Activated T-helper 1 cell treated with anti-CD3 and anti-CD28 coated beads, Interleukin-12 subunit alpha, Interleukin-12 subunit beta, Interleukin-2, Interleukin-4 antibody, amounts not matched to agents 30 ng/mL and 10 ng/mL and 1 ng/mL, durations not matched to agents 14 hours and 24 hours and 36 hours (primary cell): Measurements from ENCODE around the gene C1orf116. TPM values are rescaled to one million over a fixed set of nuclear protein-coding genes. Genes with fewer than 3 reads are reported as not detected.

Source experiments
- DNase-seq: peaks from one replicate; pipeline ENCODE4 v3.0.0; 2021; ENCODE audit warnings: low spot score
- H3K27ac Mint-ChIP-seq: one replicate; pipeline ENCODE4 v1.8.0; 2021; ENCODE audit warnings: mild to moderate bottlenecking, mixed read lengths
- H3K27me3 Mint-ChIP-seq: one replicate; pipeline ENCODE4 v1.8.0; 2022; ENCODE audit warnings: mild to moderate bottlenecking, moderate library complexity, mixed read lengths; ENCODE audit not compliant: insufficient read depth
- H3K36me3 Mint-ChIP-seq: one replicate; pipeline ENCODE4 v1.8.0; 2021; ENCODE audit warnings: low read depth, mixed read lengths
- H3K4me1 Mint-ChIP-seq: one replicate; pipeline ENCODE4 v1.8.0; 2021; ENCODE audit warnings: low read depth, mixed read lengths
- H3K4me3 Mint-ChIP-seq: one replicate; pipeline ENCODE4 v1.8.0; 2021; ENCODE audit warnings: mild to moderate bottlenecking, moderate library complexity, mixed read lengths
- H3K9me3 Mint-ChIP-seq: one replicate; pipeline ENCODE4 v1.8.0; 2021; ENCODE audit warnings: mixed read lengths
- intact Hi-C: fragments of 100-400 bp; cut with micrococcal nuclease; formaldehyde crosslinking; loops from one replicate; pipeline ENCODE4 v1.15.1; 2024
- total RNA-seq: library from RNA; stranded (reverse); gene quantifications from 2 replicates; pipeline ENCODE4 v1.2.3, GENCODE V29; 2022

Gene C1orf116
- total RNA-seq, 1 donor from 2014 or later, result not detected

DNA sequence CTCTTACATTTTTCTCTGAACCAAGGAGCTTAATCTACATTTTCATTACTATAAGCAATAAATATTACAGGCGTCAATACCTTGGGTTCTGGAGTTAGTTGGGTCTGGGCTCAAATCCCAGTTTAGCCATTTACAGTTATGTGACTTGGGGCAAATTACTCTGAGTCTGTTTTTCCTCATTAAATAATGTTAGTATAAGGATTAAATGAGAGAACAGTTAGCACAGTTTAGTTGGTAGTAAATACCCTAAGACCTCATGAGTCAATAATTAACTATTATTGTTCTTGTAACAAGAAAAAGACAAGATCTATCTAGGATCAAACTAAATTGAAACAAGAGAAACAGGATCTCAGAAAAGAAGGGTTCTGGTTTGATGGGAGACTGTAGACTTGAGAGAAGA is 4.6 kb downstream of the C1orf116 start:
- H3K4me3 Mint-ChIP-seq, result no peak overlapping the region
- H3K4me1 Mint-ChIP-seq, result no peaks in the 10 kb centered on the region
- no peaks in the 10 kb centered on the region for H3K9me3 Mint-ChIP-seq
- peaks cover 27% of the 10 kb centered on the region for H3K27me3 Mint-ChIP-seq
- H3K36me3 Mint-ChIP-seq, result no peaks in the 10 kb centered on the region
- DNase-seq, result no peak
- intact Hi-C loops, result no loop called here
- no peak overlapping the region for H3K27ac Mint-ChIP-seq

DNA sequence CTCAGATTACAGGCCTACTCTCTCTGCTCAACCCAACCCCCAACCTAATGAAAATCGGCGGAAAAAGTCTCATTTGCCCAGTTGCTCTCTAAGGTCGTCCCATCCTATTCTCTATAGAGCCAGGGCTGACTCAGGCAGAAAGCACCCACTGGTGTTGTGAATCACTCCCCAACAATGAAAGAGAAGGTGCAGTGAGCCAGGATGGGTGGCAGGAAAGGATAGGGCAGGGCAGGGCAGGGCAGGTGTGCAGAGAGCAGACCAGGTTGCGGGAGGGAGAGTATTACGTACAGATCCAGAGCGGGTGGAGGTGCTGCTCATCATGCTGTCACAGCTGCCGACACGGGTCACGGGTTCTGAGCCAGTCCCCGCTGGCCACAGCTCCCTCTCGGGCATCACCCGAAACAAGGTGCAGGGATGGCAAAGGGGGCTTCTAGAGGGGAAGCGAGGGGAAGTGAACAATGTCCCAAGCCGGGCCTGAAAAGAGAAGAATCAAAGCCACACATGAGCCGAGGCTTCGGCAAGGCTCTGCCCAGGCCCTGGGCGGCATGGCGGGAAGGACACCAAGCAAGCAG is 5.3 kb downstream of the C1orf116 start:
- DNase-seq, result no peak
- no peak overlapping the region for H3K4me3 Mint-ChIP-seq
- H3K4me1 Mint-ChIP-seq, result no peaks in the 10 kb centered on the region
- H3K9me3 Mint-ChIP-seq, result no peaks in the 10 kb centered on the region
- no peaks in the 10 kb centered on the region for H3K36me3 Mint-ChIP-seq
- intact Hi-C loops, result no loop called here
- peaks cover 27% of the 10 kb centered on the region for H3K27me3 Mint-ChIP-seq
- no peak overlapping the region for H3K27ac Mint-ChIP-seq

DNA sequence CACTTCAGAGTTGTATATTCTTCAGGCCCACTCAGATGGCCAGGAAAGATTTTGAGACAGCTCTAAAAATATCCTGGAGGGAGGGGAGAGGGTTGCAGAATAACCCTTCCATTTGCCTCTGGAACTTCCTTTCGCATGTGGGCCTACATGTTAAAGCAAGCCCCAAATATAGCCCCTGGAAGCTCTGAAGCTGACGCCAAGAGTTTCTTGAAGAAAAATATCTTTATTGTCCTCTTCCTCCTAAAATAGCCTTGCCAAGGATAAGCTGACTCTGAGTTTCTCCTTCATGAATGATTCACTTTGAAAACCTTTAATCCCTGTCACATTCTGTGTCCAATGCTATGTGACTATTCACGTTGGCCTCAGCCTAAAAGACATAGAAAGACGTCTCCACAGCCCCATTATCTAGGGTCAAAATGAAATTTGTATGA is 6.4 kb downstream of the C1orf116 start:
- intact Hi-C loops, result no loop called here
- no peaks in the 10 kb centered on the region for H3K4me1 Mint-ChIP-seq
- H3K9me3 Mint-ChIP-seq, result no peaks in the 10 kb centered on the region
- H3K36me3 Mint-ChIP-seq, result no peaks in the 10 kb centered on the region
- no peak for DNase-seq
- H3K4me3 Mint-ChIP-seq, result no peak overlapping the region
- no peak overlapping the region for H3K27ac Mint-ChIP-seq
- H3K27me3 Mint-ChIP-seq, result peaks cover 23% of the 10 kb centered on the region

DNA sequence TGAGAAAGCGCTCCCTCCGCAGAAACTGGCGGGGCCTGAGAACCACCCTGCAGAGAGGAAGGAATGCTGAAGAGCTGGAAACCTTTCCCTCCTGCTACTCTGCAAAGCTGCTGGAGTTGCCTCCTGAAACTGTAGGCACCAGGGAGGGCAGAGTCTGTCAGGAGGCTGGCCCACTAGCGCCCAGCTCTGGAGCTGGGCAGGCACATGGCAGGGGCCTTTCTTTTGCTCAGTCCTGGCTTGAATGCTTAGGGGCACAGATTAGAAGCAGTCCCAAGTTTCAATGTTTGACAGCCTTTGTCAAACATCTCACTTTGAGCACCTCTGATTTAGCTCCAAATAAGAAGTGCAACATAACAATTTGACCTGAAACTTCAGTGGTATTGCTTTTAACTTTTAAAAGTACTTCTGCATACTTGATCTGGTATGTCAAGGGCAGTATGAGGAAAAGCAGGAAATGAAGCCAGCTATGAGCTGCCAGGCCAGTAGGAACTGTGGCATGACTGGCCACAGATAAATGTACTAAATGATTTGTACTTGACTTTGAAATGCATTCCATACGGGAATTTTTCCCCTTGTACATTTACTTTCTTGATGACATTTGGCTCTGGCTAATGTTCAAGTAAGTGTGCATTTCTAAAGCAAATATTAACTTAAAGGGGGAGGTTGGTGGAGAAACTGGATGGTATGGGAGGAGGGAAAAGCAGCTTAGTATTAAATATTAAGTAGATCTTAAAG is 7.2 kb downstream of the C1orf116 start:
- no peaks in the 10 kb centered on the region for H3K4me1 Mint-ChIP-seq
- intact Hi-C loops, result no loop called here

DNA sequence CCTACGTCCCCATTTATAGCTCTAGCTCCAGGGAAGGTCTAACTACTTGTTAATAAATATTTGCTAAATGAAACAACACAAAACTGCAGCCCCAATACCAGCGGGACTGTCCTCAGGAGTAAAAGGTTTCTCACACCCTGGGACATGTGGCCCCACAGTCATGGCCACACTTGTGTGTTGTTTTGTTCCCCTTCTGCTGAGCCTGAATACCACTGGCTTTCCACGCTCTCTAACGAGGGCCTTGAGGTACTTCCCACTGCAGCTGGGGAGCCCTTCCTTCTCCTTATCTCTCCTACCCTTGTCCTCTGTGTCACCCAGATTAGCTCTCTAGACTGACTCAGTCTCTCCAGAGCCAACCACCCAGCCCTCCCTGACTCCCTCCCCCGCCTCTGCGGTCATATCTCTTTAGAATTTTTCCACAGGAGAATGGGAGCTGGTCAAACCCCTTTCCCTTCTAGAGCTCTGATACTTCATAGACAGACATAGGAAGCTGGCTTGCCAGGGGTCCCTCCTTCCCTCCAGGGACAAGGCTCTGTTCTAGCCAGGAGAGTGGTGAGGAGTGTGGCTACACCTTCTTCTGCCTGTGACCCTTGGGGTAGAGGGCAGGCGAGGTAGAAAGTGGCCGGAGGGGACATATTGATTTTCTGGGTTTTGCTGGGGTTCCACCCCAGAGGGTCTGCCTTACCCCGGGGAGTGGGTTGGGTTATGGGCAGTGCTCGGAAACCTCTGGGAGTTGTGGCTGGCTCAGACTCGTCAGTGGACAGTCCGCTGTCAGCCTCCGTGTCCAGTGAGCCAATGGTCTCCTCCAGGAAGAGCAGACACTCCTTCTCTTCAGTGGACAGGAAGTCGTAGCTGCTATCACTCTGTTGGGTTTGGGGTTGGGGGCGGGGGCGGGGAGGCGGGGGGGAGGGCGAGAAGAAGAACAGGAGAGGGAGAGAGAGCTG is 8.1 kb downstream of the C1orf116 start:
- H3K27me3 Mint-ChIP-seq, result peaks cover 18% of the 10 kb centered on the region
- DNase-seq, result no peak
- H3K4me1 Mint-ChIP-seq, result no peaks in the 10 kb centered on the region
- H3K27ac Mint-ChIP-seq, result no peak overlapping the region
- H3K4me3 Mint-ChIP-seq, result no peak overlapping the region
- H3K36me3 Mint-ChIP-seq, result no peaks in the 10 kb centered on the region
- no peaks in the 10 kb centered on the region for H3K9me3 Mint-ChIP-seq
- intact Hi-C loops, result no loop called here

More for the DNA sequence above, 7.2 kb downstream of the C1orf116 start:
- DNase-seq, result no peak
- no peaks in the 10 kb centered on the region for H3K9me3 Mint-ChIP-seq
- H3K4me3 Mint-ChIP-seq, result no peak overlapping the region
- no peak overlapping the region for H3K27ac Mint-ChIP-seq
- peaks cover 20% of the 10 kb centered on the region for H3K27me3 Mint-ChIP-seq
- H3K36me3 Mint-ChIP-seq, result no peaks in the 10 kb centered on the region

DNA sequence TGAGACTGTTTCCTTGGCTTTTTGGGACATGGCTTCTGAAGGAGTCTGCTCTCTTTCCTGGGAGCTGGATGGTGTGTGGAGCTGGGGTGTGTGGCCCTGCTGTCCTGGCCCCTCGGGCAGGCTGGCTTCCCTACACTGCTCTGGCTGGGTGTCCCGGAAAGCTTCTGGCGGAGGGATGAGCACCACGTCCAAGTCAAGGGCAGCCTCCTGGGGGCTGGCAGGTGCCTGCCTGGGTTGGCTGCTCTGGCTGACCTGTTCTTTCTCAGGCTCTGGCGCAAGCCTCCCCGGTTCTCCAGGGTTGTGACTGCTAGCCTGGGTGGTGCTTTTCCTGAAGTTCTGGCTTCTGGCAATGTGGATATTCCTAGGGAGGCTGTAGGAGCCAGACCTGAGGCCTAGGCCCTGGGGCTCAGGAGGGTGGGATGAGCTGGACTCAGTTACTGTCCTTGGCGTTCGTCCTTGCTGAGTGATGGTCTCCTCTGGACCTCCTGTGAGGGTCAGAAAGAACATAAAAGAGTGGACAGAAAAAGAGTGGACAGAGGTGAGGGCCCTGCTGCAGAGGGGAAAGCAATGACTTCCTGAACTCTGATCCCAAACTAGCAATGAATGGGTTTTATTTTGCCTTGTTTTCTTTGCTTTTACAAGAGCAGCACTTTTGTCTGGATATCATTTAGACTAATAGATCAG is 9.4 kb downstream of the C1orf116 start:
- no peak for DNase-seq

DNA sequence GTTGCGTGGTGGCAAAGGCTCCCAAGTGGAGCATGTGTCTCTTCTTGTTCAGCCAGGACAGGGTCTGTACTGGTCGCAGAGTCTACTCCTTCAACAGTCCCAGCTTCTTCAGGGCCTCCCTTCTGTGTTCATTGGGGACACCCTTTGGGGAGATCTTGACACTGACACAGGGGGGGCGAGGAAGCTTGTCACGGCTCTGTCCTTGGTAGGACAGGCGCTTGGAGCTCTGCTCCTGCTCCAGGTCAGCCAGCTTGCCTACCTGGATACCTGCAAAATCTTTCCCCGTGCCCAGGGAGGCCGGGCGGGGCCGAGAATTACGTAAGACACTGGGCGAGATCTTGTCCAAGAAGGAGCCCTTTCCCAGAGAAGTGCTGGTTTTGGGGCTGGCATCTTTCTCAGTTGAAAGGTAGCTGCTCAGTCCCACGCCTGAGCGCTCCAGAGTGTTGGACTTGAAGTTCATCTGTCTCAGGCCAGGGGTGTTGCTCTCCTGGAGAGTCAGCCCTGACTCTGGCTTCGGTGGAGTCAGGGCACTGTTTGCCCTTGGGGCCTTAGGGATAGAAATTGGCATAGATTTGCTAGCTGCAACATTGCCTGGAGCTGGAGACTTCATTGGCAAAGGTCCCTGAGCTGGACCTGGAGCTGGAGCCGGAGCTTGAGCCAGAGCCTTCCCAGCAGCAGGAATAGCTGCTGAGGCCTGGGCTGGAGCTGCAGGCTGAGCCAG is 10.5 kb downstream of the C1orf116 start:
- Mint-ChIP-seq H3K4me1 (no peaks in the 10 kb centered on the region), H3K27me3 (peaks cover 14% of the 10 kb centered on the region), H3K4me3 (no peak overlapping the region), H3K36me3 (no peaks in the 10 kb centered on the region), H3K27ac (no peak overlapping the region), H3K9me3 (no peaks in the 10 kb centered on the region)
- no peak for DNase-seq
- intact Hi-C loops, result no loop called here

More for the DNA sequence above, 9.4 kb downstream of the C1orf116 start:
- Mint-ChIP-seq H3K27ac (no peak overlapping the region), H3K4me1 (no peaks in the 10 kb centered on the region), H3K27me3 (peaks cover 20% of the 10 kb centered on the region), H3K36me3 (no peaks in the 10 kb centered on the region), H3K9me3 (no peaks in the 10 kb centered on the region), H3K4me3 (no peak overlapping the region)
- intact Hi-C loops, result no loop called here

DNA sequence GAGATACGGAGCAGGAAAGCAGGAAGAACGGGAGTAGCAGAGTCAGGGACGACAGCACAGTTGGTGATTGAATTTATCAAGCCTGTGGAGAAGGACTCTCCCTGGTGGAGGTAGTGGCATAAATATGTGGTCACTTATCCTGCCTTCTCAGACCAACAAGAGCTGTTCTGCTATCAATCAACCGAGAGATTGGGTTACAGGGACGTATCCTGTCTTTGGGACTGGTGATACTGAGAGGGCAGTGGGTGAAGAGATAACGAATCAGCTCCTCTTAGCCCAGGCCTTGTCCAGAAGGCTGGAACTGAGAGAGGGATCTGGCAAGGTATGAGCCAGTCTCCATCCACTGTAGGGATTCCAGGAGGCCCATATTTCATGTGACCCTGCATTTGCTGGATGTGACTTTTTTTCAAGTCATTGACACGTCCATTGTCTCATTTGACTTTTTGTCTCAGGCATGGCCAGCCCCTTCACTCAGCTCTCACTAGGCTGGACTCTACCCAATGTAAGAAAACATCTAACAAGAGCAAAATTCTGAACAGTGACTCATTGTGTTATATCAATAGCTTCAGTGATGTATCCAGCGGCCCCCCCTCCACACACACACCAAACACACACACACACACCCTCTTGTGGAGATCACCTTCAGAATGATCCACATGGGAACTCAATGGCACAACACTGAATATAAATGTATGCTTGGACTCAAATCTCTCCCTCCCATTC is 11.3 kb downstream of the C1orf116 start:
- no peak overlapping the region for H3K4me3 Mint-ChIP-seq
- H3K27me3 Mint-ChIP-seq, result peaks cover 9% of the 10 kb centered on the region
- no peak overlapping the region for H3K27ac Mint-ChIP-seq
- no peaks in the 10 kb centered on the region for H3K9me3 Mint-ChIP-seq
- H3K36me3 Mint-ChIP-seq, result no peaks in the 10 kb centered on the region
- intact Hi-C loops, result no loop called here
- no peaks in the 10 kb centered on the region for H3K4me1 Mint-ChIP-seq
- DNase-seq, result no peak

DNA sequence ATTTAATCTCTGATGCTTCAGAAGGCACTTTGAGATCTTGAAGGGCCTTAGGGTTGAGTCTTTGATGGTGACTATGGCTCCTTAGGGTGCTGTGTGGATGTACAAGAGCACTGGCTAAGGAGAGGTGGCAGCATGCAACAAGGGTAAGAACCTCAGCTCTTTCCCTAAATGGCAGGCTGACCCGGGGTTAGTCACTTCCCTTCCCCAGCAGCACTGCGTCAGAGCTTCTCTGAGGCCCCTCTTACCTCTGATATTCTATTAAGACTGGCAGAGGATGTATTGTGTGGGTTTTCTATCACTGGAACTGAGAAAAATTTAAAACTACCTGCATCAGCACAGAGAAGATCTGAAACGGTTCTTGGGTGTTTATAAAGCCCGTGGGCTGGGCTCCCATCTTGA is 11.8 kb downstream of the C1orf116 start:
- Mint-ChIP-seq H3K4me1 (no peaks in the 10 kb centered on the region), H3K27me3 (peaks cover 11% of the 10 kb centered on the region), H3K9me3 (no peaks in the 10 kb centered on the region), H3K4me3 (no peak overlapping the region), H3K27ac (no peak overlapping the region), H3K36me3 (no peaks in the 10 kb centered on the region)
- DNase-seq, result no peak
- intact Hi-C loops, result no loop called here

DNA sequence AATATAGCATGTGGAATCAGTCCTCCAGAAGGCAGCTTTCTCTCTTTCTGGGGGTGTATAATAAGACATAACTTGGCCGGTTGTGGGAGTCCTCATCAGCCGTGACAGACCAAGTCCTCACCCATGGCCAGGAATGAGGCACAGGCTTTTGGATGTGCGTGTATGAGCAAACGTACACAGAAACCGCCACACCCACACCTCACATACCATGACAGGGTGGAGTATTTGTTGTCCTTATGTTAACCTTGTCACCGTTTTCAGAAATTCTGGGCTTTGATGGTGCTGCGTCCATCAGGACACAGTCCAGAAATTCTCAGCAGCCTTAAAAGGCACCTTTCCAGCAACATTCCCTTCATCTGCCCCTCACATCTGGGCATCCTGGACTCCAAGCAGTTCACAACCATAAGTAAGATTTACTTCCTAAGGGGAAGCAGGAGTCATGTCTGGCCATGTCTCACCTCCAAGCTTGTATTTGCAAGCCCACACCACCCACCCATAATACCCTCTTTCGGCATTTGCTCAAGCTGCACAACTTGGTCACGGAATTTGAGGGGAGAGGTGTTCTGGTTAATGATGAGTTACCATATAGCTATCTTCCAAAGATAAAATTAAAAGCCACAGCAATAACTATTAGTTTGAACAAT is 12.4 kb downstream of the C1orf116 start:
- intact Hi-C loops, result no loop called here
- DNase-seq, result no peak
- H3K9me3 Mint-ChIP-seq, result no peaks in the 10 kb centered on the region
- no peak overlapping the region for H3K4me3 Mint-ChIP-seq
- no peak overlapping the region for H3K27ac Mint-ChIP-seq
- peaks cover 11% of the 10 kb centered on the region for H3K27me3 Mint-ChIP-seq
- H3K36me3 Mint-ChIP-seq, result no peaks in the 10 kb centered on the region
- H3K4me1 Mint-ChIP-seq, result no peaks in the 10 kb centered on the region

DNA sequence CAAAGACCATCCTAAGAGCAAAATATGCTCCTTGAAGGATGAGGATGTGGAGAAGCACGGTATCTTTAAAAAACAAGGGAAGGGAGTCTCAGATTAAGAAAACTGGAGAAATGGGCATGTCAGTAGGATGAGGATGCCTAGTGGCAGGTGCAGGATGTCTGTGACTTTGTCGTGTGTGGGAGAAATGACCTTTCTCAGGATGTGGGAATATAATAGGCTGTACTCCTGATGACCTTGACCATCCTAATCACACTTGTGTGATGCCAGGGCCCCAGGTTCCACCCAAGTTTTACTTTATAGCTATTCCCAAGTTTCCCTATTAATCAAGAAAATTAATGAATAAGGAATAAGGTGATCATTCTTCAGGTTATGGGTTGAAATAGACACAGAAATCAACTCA is 12.9 kb downstream of the C1orf116 start:
- no peak overlapping the region for H3K27ac Mint-ChIP-seq
- H3K4me1 Mint-ChIP-seq, result no peaks in the 10 kb centered on the region
- no peak overlapping the region for H3K4me3 Mint-ChIP-seq
- no peak for DNase-seq
- peaks cover 11% of the 10 kb centered on the region for H3K27me3 Mint-ChIP-seq
- H3K36me3 Mint-ChIP-seq, result no peaks in the 10 kb centered on the region
- no peaks in the 10 kb centered on the region for H3K9me3 Mint-ChIP-seq
- intact Hi-C loops, result no loop called here
